ENCODE measurements around the gene RAPGEF4. TPM values are rescaled to one million over a fixed set of nuclear protein-coding genes. Genes with fewer than 3 reads are reported as not detected.

Gene RAPGEF4
- total RNA-seq, 1 experiment from 2014 or later = 2.2 TPM

GRCh38 chr2:172713365-172713875, 22.2 kb upstream of the RAPGEF4 start (continued):
- TF ChIP-seq ZNF532 (CRISPR knock-in tag; IDR thresholded peaks at IDR 0.05; ENCODE audit: borderline replicate concordance) (no peak), ERG (CRISPR knock-in tag; IDR thresholded peaks at IDR 0.05) (no peak)

- peaks cover 22% of the 10 kb centered on the region for H3K4me1 Mint-ChIP-seq
- H3K27me3 Mint-ChIP-seq (ENCODE audit: low read depth) = no peaks in the 10 kb centered on the region
- ChIA-PET CTCF (interaction anchor here (1.9 kb wide), 1 partner anchor 48 kb away, joined by 5 read pairs; no protein-coding TSS in a partner anchor), POLR2A (no interaction called here)
- H3K9me3 Mint-ChIP-seq = peaks cover 3% of the 10 kb centered on the region
- no peak overlapping the region for H3K27ac Mint-ChIP-seq
- ATAC-seq (no peak), DNase-seq (ENCODE audit: low spot score) (no peak)
- no peak for TF ChIP-seq CBFB (CRISPR knock-in tag; IDR thresholded peaks at IDR 0.05; ENCODE audit: low read depth)
- TF ChIP-seq ZNF317 (CRISPR knock-in tag; IDR thresholded peaks at IDR 0.05; ENCODE audit: borderline replicate concordance, low read depth) = no peak
- TF ChIP-seq USF1 (CRISPR knock-in tag; IDR thresholded peaks at IDR 0.05) = no peak
- no peak for TF ChIP-seq PRDM15 (CRISPR knock-in tag; IDR thresholded peaks at IDR 0.05)
- no peak for TF ChIP-seq ZNF138 (CRISPR knock-in tag; conservative IDR thresholded peaks at IDR 0.05)
- no peak for TF ChIP-seq JUN (CRISPR knock-in tag; IDR thresholded peaks at IDR 0.05)
- TF ChIP-seq KAT7 (CRISPR knock-in tag; IDR thresholded peaks at IDR 0.05; ENCODE audit: borderline replicate concordance) = no peak
- no peak for TF ChIP-seq RORB (CRISPR knock-in tag; IDR thresholded peaks at IDR 0.05)
- TF ChIP-seq ZNF396 (CRISPR knock-in tag; IDR thresholded peaks at IDR 0.05; ENCODE audit: borderline replicate concordance) = no peak
- no peak for TF ChIP-seq ZBTB43 (CRISPR knock-in tag; IDR thresholded peaks at IDR 0.05)
- H3K36me3 Mint-ChIP-seq = no peaks in the 10 kb centered on the region
- no peak overlapping the region for H3K4me3 Mint-ChIP-seq
Observed at GRCh38 chr2:172722481-172722880, 13.2 kb upstream of the RAPGEF4 start.
